GM19035 (cell line): ENCODE measurements around the gene ANO4.
"Not testable (repeated sequence)": the region's sequence is repeated elsewhere in the genome, so short reads cannot be mapped to it uniquely, and the experiment has no call there.

Source experiments
- ATAC-seq: cut with Tn5 transposase; IDR thresholded peaks from one replicate; pipeline ENCODE4 v1.9.1; 2021; ENCODE audit not compliant: unreplicated experiment

The ANO4 gene

GRCh38 chr12:100868487-100868886 lies 73.9 kb downstream of the ANO4 start:
- ATAC-seq = no peak

GRCh38 chr12:100871195-100871734 lies 76.7 kb downstream of the ANO4 start:
- no peak for ATAC-seq

GRCh38 chr12:100875156-100875555 lies 80.6 kb downstream of the ANO4 start:
- ATAC-seq = no peak

GRCh38 chr12:100875771-100876170 lies 81.2 kb downstream of the ANO4 start:
- no peak for ATAC-seq

GRCh38 chr12:100877776-100878175 lies 83.2 kb downstream of the ANO4 start:
- ATAC-seq = no peak

- no peak for ATAC-seq
Measured at GRCh38 chr12:100895192-100895591, 100.6 kb downstream of the ANO4 start.

- no peak for ATAC-seq
Measured at GRCh38 chr12:100896192-100896591, 101.6 kb downstream of the ANO4 start.

- no peak for ATAC-seq
Measured at GRCh38 chr12:100897240-100897639, 102.7 kb downstream of the ANO4 start.

GRCh38 chr12:100899301-100899700 lies 104.7 kb downstream of the ANO4 start:
- no peak for ATAC-seq

- ATAC-seq = no peak
Measured at GRCh38 chr12:100900808-100901207, 106.2 kb downstream of the ANO4 start.

GRCh38 chr12:100901266-100901665 lies 106.7 kb downstream of the ANO4 start:
- no peak for ATAC-seq

- no peak for ATAC-seq
Measured at GRCh38 chr12:100904270-100904669, 109.7 kb downstream of the ANO4 start.

- no peak for ATAC-seq
Measured at GRCh38 chr12:100908501-100908900, 113.9 kb downstream of the ANO4 start.

- ATAC-seq = no peak
Measured at GRCh38 chr12:100913872-100914592, 119.5 kb downstream of the ANO4 start.

GRCh38 chr12:100919116-100919515 lies 124.5 kb downstream of the ANO4 start:
- ATAC-seq = no peak

GRCh38 chr12:100920493-100920892 lies 125.9 kb downstream of the ANO4 start:
- ATAC-seq = no peak

GRCh38 chr12:100926669-100927248 lies 132.2 kb downstream of the ANO4 start:
- no peak for ATAC-seq

GRCh38 chr12:100927826-100928225 lies 133.2 kb downstream of the ANO4 start:
- no peak for ATAC-seq

- no peak for ATAC-seq
Measured at GRCh38 chr12:100932571-100932970, 138.0 kb downstream of the ANO4 start.

GRCh38 chr12:100933531-100933930 lies 139.0 kb downstream of the ANO4 start:
- ATAC-seq = not testable (repeated sequence)

GRCh38 chr12:100935929-100936328 lies 141.4 kb downstream of the ANO4 start:
- no peak for ATAC-seq

- no peak for ATAC-seq
Measured at GRCh38 chr12:100936661-100937060, 142.1 kb downstream of the ANO4 start.

- no peak for ATAC-seq
Measured at GRCh38 chr12:100940503-100940902, 145.9 kb downstream of the ANO4 start.
